Panc1 (cell line): Measurements from ENCODE around the gene ZIC2.

Experiments used
- POLR2AphosphoS5 ChIP-seq: IDR thresholded peaks from 2 replicates; pipeline ENCODE4 v1.6.1; 2012; ENCODE audit warnings: mild to moderate bottlenecking, low read depth, low read length, moderate library complexity
- SIN3A ChIP-seq: IDR thresholded peaks from 2 replicates; pipeline ENCODE4 v1.6.1; 2012; ENCODE audit warnings: low read depth, mild to moderate bottlenecking, low read length, moderate library complexity, borderline replicate concordance; ENCODE audit not compliant: insufficient read depth
- TF ChIP-seq, protein P1 (sequence below): fragments of 450-650 bp; IDR thresholded peaks from 2 replicates; pipeline ENCODE4 v1.5.1; 2017; ENCODE audit warnings: mild to moderate bottlenecking
- TF ChIP-seq, protein P2 (sequence below), 2 experiments: IDR thresholded peaks; 2 replicates each; pipeline ENCODE4 v1.6.1; 2011 to 2012; ENCODE audit warnings: low read depth in 2 of 2, control low read depth in 1 of 2, low read length in 1 of 2, mild to moderate bottlenecking in 1 of 2, moderate library complexity in 1 of 2; ENCODE audit not compliant: insufficient read depth in 1 of 2

DNA sequence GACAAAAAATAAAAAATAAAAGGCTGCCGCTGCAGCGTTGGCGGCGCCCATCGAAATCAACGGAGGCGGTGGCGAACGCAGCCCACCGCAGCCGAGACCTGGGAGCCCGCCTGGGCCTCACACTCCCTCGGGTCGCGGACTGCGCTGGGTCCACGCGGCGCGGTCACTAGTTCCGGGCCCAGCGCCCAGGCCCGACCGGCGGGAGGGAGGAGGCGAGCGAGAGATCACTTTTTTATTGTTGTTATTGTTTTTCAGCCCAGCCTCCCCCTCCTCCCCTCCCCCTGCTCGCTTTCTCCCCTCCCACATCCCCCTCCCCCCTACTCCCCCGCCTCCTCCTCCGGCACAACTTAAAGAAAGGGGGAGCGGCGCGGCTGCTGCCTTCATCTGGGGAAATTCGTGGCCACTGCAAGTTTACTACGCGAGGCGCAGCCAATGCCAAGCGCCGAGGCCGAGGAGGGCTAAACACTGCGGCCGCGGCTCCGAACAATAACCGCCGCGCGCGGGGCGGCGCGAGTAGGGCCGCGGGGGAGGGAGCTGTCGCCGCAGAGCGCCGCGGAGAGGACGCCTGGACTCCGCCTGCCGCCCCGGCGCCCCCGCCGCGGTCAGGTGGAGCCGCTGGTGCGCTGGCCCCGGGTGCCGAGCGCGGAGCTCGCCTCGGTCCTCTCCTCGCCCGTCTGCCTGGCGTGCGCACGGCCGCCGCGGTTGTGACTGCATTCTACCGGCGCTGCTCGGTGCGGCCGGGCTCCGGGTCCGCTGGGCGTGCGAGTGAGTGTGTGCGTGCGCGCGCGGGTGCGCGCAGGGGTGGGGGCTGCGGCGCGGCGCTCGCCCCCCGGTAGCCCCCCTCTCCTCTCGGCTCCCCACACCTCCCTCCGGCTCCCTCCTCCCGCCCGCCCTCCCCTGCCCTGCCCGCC lies 505 bp upstream of the ZIC2 start:
- TF ChIP-seq, protein P1, sequence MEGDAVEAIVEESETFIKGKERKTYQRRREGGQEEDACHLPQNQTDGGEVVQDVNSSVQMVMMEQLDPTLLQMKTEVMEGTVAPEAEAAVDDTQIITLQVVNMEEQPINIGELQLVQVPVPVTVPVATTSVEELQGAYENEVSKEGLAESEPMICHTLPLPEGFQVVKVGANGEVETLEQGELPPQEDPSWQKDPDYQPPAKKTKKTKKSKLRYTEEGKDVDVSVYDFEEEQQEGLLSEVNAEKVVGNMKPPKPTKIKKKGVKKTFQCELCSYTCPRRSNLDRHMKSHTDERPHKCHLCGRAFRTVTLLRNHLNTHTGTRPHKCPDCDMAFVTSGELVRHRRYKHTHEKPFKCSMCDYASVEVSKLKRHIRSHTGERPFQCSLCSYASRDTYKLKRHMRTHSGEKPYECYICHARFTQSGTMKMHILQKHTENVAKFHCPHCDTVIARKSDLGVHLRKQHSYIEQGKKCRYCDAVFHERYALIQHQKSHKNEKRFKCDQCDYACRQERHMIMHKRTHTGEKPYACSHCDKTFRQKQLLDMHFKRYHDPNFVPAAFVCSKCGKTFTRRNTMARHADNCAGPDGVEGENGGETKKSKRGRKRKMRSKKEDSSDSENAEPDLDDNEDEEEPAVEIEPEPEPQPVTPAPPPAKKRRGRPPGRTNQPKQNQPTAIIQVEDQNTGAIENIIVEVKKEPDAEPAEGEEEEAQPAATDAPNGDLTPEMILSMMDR, result no peak
- TF ChIP-seq SIN3A (peak; percentile 81; the same call in 1 of the 2 replicates), POLR2AphosphoS5 (peak; percentile 49; the same call in 1 of the 2 replicates)
- TF ChIP-seq, protein P2, sequence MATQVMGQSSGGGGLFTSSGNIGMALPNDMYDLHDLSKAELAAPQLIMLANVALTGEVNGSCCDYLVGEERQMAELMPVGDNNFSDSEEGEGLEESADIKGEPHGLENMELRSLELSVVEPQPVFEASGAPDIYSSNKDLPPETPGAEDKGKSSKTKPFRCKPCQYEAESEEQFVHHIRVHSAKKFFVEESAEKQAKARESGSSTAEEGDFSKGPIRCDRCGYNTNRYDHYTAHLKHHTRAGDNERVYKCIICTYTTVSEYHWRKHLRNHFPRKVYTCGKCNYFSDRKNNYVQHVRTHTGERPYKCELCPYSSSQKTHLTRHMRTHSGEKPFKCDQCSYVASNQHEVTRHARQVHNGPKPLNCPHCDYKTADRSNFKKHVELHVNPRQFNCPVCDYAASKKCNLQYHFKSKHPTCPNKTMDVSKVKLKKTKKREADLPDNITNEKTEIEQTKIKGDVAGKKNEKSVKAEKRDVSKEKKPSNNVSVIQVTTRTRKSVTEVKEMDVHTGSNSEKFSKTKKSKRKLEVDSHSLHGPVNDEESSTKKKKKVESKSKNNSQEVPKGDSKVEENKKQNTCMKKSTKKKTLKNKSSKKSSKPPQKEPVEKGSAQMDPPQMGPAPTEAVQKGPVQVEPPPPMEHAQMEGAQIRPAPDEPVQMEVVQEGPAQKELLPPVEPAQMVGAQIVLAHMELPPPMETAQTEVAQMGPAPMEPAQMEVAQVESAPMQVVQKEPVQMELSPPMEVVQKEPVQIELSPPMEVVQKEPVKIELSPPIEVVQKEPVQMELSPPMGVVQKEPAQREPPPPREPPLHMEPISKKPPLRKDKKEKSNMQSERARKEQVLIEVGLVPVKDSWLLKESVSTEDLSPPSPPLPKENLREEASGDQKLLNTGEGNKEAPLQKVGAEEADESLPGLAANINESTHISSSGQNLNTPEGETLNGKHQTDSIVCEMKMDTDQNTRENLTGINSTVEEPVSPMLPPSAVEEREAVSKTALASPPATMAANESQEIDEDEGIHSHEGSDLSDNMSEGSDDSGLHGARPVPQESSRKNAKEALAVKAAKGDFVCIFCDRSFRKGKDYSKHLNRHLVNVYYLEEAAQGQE (IDR thresholded peaks at IDR 0.05; ENCODE audit: insufficient read depth in 1 of 2, low read depth in 2 of 2, low read length in 1 of 2), result no peak
